ENCODE measurements around the gene MOCS2. TPM values are rescaled to one million over a fixed set of nuclear protein-coding genes. Genes with fewer than 3 reads are reported as not detected.

MOCS2 gene
- total RNA-seq, 1 donor from 2014 or later: 28.8 TPM

DNA sequence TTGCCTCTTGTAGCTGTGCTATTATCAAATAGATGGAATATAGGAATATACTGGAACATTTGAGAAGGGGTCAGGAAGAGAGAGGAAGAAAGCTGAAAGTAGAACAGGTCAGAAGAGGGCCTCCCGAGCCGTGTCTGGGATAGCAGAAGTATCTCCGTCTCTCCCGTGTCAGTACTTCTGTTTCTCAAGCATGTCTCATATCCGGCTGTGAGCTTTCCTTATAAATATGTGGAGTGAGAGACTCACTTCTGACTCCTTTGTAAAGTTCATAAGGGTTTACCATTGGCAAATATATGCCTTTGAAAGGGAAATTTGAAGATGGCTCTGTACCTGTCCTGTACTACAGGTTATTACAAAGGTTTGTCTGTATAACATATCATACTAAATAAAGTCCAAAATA is 50.3 kb downstream of the MOCS2 start:
- Mint-ChIP-seq H3K4me3 (no peak overlapping the region), H3K4me1 (no peaks in the 10 kb centered on the region), H3K36me3 (ENCODE audit: low read depth) (no peaks in the 10 kb centered on the region), H3K9me3 (no peaks in the 10 kb centered on the region), H3K27me3 (ENCODE audit: low read depth) (no peaks in the 10 kb centered on the region), H3K27ac (ENCODE audit: unreplicated experiment) (no peak overlapping the region)
- no peak for DNase-seq (ENCODE audit: low read depth, low spot score)
- TF ChIP-seq, protein P1, sequence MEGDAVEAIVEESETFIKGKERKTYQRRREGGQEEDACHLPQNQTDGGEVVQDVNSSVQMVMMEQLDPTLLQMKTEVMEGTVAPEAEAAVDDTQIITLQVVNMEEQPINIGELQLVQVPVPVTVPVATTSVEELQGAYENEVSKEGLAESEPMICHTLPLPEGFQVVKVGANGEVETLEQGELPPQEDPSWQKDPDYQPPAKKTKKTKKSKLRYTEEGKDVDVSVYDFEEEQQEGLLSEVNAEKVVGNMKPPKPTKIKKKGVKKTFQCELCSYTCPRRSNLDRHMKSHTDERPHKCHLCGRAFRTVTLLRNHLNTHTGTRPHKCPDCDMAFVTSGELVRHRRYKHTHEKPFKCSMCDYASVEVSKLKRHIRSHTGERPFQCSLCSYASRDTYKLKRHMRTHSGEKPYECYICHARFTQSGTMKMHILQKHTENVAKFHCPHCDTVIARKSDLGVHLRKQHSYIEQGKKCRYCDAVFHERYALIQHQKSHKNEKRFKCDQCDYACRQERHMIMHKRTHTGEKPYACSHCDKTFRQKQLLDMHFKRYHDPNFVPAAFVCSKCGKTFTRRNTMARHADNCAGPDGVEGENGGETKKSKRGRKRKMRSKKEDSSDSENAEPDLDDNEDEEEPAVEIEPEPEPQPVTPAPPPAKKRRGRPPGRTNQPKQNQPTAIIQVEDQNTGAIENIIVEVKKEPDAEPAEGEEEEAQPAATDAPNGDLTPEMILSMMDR (conservative IDR thresholded peaks at IDR 0.05): no peak

DNA sequence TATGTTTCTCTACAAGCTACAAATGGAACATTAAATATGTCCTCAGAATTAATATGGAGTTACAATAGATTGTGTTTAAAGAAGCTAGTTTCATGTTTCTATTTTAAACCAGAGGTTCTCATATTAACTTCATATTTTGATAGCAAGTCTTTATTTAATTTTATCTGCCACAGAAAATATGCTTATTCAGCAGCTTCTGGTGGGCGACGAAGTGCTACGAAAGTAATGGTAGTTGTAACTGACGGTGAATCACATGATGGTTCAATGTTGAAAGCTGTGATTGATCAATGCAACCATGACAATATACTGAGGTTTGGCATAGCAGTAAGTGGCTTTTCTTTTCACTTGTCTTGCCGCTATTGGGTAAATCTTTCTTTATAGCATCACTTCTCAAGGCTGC is 54.2 kb downstream of the MOCS2 start:
- no peak for DNase-seq (ENCODE audit: low read depth, low spot score)
- Mint-ChIP-seq H3K27me3 (ENCODE audit: low read depth) (no peaks in the 10 kb centered on the region), H3K9me3 (no peaks in the 10 kb centered on the region), H3K36me3 (ENCODE audit: low read depth) (no peaks in the 10 kb centered on the region), H3K4me1 (no peaks in the 10 kb centered on the region), H3K4me3 (no peak overlapping the region), H3K27ac (ENCODE audit: unreplicated experiment) (no peak overlapping the region)
- TF ChIP-seq, protein P1 (conservative IDR thresholded peaks at IDR 0.05): no peak

DNA sequence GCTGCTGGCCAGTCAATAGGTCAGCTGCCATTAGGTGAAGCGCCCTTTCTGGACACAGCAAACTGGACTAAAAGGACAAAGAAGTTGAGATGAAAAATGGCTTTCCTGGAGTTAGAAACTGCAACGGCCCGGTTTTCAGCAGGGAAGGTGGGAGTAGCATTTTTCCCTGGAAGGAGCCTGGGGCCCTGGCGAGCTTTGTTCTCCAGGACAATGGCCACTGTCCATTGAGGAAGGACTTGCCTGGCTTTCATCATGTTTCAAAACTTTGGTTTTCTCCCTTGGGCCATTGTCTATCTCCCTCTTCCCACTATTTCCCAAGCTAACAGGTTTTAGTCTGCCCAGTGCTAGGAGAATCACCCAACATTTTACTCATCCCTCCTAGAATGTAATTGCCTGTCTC is 56.2 kb downstream of the MOCS2 start:
- Mint-ChIP-seq H3K36me3 (ENCODE audit: low read depth) (no peaks in the 10 kb centered on the region), H3K27ac (ENCODE audit: unreplicated experiment) (no peak overlapping the region), H3K4me1 (no peaks in the 10 kb centered on the region), H3K9me3 (no peaks in the 10 kb centered on the region), H3K27me3 (ENCODE audit: low read depth) (no peaks in the 10 kb centered on the region), H3K4me3 (no peak overlapping the region)
- TF ChIP-seq, protein P1 (conservative IDR thresholded peaks at IDR 0.05): no peak
- DNase-seq (ENCODE audit: low read depth, low spot score): no peak

DNA sequence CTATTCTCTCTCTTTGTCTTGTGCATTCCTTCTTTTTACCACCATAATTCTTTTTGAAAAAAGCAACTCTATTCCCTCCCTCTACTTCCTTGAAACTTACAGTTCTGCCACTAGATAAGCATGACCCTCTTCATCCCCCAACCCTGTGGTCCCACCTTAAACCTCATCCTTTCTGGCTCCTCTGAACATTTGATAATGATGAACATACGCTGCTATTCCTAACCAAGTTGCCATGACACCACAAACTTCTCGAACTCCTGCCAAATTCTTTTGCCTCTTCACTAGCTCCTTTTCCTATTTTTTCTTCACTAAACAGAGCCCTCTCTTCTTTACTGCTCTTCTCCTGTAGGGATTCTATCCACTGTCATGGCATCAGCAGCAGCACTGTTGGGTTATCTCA is 57.1 kb downstream of the MOCS2 start:
- TF ChIP-seq, protein P1 (conservative IDR thresholded peaks at IDR 0.05): no peak
- Mint-ChIP-seq H3K4me1 (no peaks in the 10 kb centered on the region), H3K9me3 (no peaks in the 10 kb centered on the region), H3K4me3 (no peak overlapping the region), H3K27ac (ENCODE audit: unreplicated experiment) (no peak overlapping the region), H3K36me3 (ENCODE audit: low read depth) (no peaks in the 10 kb centered on the region), H3K27me3 (ENCODE audit: low read depth) (no peaks in the 10 kb centered on the region)
- DNase-seq (ENCODE audit: low read depth, low spot score): no peak

DNA sequence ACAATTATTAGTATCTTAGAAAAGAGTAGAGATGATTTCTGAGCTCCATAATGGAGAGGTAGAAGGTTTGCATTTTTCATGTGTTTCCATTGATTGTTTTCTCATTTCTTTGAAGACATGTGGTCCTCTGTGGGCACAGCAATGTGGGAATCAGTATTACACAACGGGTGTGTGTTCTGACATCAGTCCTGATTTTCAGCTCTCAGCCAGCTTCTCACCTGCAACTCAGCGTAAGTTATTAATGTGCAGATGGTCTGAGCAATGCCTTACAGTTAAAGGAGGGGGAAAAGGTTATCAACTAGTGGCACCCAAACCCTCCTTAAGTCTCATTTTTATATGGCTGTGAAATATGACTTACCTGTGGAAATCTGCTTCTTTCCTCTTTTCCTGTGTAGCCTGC is 61.3 kb downstream of the MOCS2 start:
- no peak for DNase-seq (ENCODE audit: low read depth, low spot score)
- Mint-ChIP-seq H3K4me3 (no peak overlapping the region), H3K4me1 (no peaks in the 10 kb centered on the region), H3K27me3 (ENCODE audit: low read depth) (no peaks in the 10 kb centered on the region), H3K9me3 (no peaks in the 10 kb centered on the region), H3K27ac (ENCODE audit: unreplicated experiment) (no peak overlapping the region), H3K36me3 (ENCODE audit: low read depth) (no peaks in the 10 kb centered on the region)
- TF ChIP-seq, protein P1 (conservative IDR thresholded peaks at IDR 0.05): no peak

Other genes with a start within 250 kb of the MOCS2 start
- gene ITGA2, start 120.4 kb downstream of the MOCS2 start, total RNA-seq: 1.7 and 2.0 TPM in 2 replicates